IPS DF 6.9 (cell line): ENCODE data around the gene USP17L13.
"Not testable (repeated sequence)": the region's sequence is repeated elsewhere in the genome, so short reads cannot be mapped to it uniquely, and the experiment has no call there.

ENCODE experiments used
- DNase-seq: peaks from one replicate; pipeline ENCODE4 v3.0.0-alpha.2; 2013; ENCODE audit warnings: low read depth, low spot score
- H3K27ac ChIP-seq: one replicate; pipeline ENCODE4 v1.5.1; 2013; ENCODE audit warnings: low read length, control low read depth
- H3K27me3 ChIP-seq: 2 replicates; pipeline ENCODE4 v1.6.1; 2013; ENCODE audit warnings: mild to moderate bottlenecking, low read length; ENCODE audit not compliant: control insufficient read depth, insufficient read depth
- H3K36me3 ChIP-seq: 2 replicates; pipeline ENCODE4 v1.6.1; 2013; ENCODE audit warnings: low read length; ENCODE audit not compliant: control insufficient read depth, insufficient read depth
- H3K4me1 ChIP-seq: 2 replicates; pipeline ENCODE4 v1.6.1; 2013; ENCODE audit warnings: low read length; ENCODE audit not compliant: control insufficient read depth, insufficient read depth
- H3K4me3 ChIP-seq: 2 replicates; pipeline ENCODE4 v1.5.1; 2013; ENCODE audit warnings: mild to moderate bottlenecking, low read length
- H3K9me3 ChIP-seq: 2 replicates; pipeline ENCODE4 v1.6.1; 2013; ENCODE audit warnings: low read length, inconsistent platforms; ENCODE audit not compliant: control insufficient read depth, insufficient read depth
- WGBS: extraction: QIAGEN DNeasy Blood & Tissue Kit; methylation state at CpG from one replicate; pipeline ENCODE4 v1.1.7; 2013; ENCODE audit warnings: mixed read lengths, missing lambda C conversion rate; ENCODE audit not compliant: insufficient read length, insufficient coverage; 5-methylcytosine and 5-hydroxymethylcytosine counted together

USP17L13 gene, protein sequence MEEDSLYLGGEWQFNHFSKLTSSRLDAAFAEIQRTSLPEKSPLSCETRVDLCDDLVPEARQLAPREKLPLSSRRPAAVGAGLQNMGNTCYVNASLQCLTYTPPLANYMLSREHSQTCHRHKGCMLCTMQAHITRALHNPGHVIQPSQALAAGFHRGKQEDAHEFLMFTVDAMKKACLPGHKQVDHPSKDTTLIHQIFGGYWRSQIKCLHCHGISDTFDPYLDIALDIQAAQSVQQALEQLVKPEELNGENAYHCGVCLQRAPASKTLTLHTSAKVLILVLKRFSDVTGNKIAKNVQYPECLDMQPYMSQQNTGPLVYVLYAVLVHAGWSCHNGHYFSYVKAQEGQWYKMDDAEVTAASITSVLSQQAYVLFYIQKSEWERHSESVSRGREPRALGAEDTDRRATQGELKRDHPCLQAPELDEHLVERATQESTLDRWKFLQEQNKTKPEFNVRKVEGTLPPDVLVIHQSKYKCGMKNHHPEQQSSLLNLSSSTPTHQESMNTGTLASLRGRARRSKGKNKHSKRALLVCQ

DNA sequence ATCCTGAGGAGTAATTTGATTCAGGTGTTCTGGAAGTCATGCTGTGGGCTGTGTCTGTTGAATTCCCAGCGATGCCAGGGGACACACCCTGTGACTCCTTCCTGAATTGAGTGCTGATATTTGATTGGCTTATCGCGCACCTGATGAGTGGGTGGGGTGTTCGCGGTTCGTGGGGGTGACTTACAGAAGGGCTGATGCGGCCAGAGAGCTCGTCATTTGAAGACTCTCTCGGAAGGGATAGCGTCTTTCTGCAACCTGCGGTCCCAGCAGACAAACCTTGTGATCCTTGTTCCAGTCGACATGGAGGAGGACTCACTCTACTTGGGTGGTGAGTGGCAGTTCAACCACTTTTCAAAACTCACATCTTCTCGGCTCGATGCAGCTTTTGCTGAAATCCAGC, at the start of gene USP17L13:
USP17L13 (plus strand) TSS at position 301 of the 400 bp plus-strand sequence; CDS start at position 301, 0 bp downstream.
- H3K27ac ChIP-seq, result not testable (repeated sequence)

DNA sequence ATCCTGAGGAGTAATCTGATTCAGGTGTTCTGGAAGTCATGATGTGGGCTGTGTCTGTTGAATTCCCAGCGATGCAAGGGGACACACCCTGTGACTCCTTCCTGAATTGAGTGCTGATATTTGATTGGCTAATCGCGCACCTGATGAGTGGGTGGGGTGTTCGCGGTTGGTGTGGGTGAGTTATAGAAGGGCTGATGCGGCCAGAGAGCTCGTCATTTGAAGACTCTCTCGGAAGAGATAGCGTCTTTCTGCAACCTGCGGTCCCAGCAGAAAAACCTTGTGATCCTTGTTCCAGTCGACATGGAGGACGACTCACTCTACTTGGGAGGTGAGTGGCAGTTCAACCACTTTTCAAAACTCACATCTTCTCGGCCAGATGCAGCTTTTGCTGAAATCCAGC, 14.3 kb upstream of the USP17L13 start, which contains the start of gene USP17L10:
USP17L10 (plus strand) TSS at position 301 of the 400 bp plus-strand sequence; CDS start at position 301, 0 bp downstream.
- not testable (repeated sequence) for H3K27me3 ChIP-seq, DNase-seq, H3K4me3 ChIP-seq, H3K9me3 ChIP-seq, H3K27ac ChIP-seq, H3K36me3 ChIP-seq, H3K4me1 ChIP-seq
- WGBS, result no CpG with 5 or more reads among the region's 13 CpGs

More for the DNA sequence above, at the start of gene USP17L13:
- H3K36me3 ChIP-seq, H3K27me3 ChIP-seq, H3K9me3 ChIP-seq, H3K4me3 ChIP-seq, H3K4me1 ChIP-seq, DNase-seq: not testable (repeated sequence)
- WGBS, result no CpG with 5 or more reads among the region's 14 CpGs

DNA sequence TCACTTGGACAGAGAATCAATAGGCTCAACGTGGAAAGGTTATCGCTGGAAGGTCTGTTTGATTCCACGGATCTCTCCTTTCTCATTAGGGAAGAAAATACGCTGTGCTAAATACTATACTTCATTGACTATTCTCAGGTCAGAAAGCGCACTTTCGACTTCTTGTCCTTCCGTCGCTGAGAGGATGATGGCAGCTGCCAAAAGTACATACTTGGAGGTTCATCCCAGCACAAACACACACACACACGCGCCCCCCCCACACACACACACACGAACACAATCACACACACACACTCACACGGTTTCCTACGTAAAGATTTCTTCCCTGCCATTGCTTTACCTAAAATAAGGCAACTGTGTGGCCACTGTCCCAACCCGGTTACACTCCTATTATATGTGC, 10.0 kb upstream of the USP17L13 start:
- not testable (repeated sequence) for H3K9me3 ChIP-seq, H3K27ac ChIP-seq, DNase-seq, H3K4me3 ChIP-seq, H3K27me3 ChIP-seq, H3K4me1 ChIP-seq, H3K36me3 ChIP-seq
- no CpG with 5 or more reads among the region's 14 CpGs for WGBS

DNA sequence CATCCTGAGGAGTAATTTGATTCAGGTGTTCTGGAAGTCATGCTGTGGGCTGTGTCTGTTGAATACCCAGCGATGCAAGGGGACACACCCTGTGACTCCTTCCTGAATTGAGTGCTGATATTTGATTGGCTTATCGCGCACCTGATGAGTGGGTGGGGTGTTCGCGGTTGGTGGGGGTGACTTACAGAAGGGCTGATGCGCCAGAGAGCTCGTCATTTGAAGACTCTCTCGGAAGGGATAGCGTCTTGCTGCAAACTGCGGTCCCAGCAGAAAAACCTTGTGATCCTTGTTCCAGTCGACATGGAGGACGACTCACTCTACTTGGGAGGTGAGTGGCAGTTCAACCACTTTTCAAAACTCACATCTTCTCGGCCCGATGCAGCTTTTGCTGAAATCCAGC, 9.6 kb upstream of the USP17L13 start, which contains the start of gene USP17L11:
USP17L11 (plus strand) TSS at position 301 of the 400 bp plus-strand sequence; CDS start at position 301, 0 bp downstream.
- DNase-seq, H3K4me3 ChIP-seq, H3K4me1 ChIP-seq, H3K9me3 ChIP-seq, H3K27ac ChIP-seq, H3K27me3 ChIP-seq, H3K36me3 ChIP-seq: not testable (repeated sequence)
- WGBS, result no CpG with 5 or more reads among the region's 14 CpGs

DNA sequence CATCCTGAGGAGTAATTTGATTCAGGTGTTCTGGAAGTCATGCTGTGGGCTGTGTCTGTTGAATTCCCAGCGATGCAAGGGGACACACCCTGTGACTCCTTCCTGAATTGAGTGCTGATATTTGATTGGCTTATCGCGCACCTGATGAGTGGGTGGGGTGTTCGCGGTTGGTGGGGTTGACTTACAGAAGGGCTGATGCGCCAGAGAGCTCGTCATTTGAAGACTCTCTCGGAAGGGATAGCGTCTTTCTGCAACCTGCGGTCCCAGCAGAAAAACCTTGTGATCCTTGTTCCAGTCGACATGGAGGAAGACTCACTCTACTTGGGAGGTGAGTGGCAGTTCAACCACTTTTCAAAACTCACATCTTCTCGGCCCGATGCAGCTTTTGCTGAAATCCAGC, 4.8 kb upstream of the USP17L13 start, which contains the start of gene USP17L12:
USP17L12 (plus strand) TSS at position 301 of the 400 bp plus-strand sequence; CDS start at position 301, 0 bp downstream.
- WGBS, result no CpG with 5 or more reads among the region's 13 CpGs
- not testable (repeated sequence) for H3K9me3 ChIP-seq, H3K27ac ChIP-seq, H3K4me3 ChIP-seq, H3K4me1 ChIP-seq, H3K27me3 ChIP-seq, DNase-seq, H3K36me3 ChIP-seq

DNA sequence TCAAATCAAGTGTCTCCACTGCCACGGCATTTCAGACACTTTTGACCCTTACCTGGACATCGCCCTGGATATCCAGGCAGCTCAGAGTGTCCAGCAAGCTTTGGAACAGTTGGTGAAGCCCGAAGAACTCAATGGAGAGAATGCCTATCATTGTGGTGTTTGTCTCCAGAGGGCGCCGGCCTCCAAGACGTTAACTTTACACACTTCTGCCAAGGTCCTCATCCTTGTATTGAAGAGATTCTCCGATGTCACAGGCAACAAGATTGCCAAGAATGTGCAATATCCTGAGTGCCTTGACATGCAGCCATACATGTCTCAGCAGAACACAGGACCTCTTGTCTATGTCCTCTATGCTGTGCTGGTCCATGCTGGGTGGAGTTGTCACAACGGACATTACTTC, 5.6 kb downstream of the USP17L13 start:
- not testable (repeated sequence) for DNase-seq, H3K27ac ChIP-seq, H3K9me3 ChIP-seq, H3K27me3 ChIP-seq, H3K4me1 ChIP-seq, H3K36me3 ChIP-seq, H3K4me3 ChIP-seq
- no CpG with 5 or more reads among the region's 8 CpGs for WGBS

DNA sequence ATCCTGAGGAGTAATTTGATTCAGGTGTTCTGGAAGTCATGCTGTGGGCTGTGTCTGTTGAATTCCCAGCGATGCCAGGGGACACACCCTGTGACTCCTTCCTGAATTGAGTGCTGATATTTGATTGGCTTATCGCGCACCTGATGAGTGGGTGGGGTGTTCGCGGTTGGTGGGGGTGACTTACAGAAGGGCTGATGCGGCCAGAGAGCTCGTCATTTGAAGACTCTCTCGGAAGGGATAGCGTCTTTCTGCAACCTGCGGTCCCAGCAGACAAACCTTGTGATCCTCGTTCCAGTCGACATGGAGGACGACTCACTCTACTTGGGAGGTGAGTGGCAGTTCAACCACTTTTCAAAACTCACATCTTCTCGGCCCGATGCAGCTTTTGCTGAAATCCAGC, 9.4 kb downstream of the USP17L13 start, which contains the start of gene USP17L15:
USP17L15 (plus strand) TSS at position 301 of the 400 bp plus-strand sequence; CDS start at position 301, 0 bp downstream.
- not testable (repeated sequence) for H3K9me3 ChIP-seq, H3K4me3 ChIP-seq, DNase-seq, H3K4me1 ChIP-seq, H3K27ac ChIP-seq, H3K36me3 ChIP-seq, H3K27me3 ChIP-seq
- WGBS, result no CpG with 5 or more reads among the region's 15 CpGs

DNA sequence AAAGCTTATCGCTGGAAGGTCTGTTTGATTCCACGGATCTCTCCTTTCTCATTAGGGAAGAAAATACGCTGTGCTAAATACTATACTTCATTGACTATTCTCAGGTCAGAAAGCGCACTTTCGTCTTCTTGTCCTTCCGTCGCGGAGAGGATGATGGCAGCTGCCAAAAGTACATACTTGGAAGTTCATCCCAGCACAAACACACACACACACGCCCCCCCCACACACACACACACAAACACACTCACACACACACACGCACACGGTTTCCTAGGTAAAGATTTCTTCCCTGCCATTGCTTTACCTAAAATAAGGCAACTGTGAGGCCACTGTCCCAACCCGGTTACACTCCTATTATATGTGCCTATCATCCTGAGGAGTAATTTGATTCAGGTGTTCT, 13.8 kb downstream of the USP17L13 start:
- not testable (repeated sequence) for H3K4me3 ChIP-seq, H3K9me3 ChIP-seq, H3K27ac ChIP-seq, H3K36me3 ChIP-seq, H3K4me1 ChIP-seq, H3K27me3 ChIP-seq, DNase-seq
- 100% methylated on average over 3 of the region's 12 CpGs for WGBS

DNA sequence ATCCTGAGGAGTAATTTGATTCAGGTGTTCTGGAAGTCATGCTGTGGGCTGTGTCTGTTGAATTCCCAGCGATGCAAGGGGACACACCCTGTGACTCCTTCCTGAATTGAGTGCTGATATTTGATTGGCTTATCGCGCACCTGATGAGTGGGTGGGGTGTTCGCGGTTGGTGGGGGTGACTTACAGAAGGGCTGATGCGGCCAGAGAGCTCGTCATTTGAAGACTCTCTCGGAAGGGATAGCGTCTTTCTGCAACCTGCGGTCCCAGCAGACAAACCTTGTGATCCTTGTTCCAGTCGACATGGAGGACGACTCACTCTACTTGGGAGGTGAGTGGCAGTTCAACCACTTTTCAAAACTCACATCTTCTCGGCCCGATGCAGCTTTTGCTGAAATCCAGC, 18.9 kb downstream of the USP17L13 start, which contains the start of gene USP17L17:
USP17L17 (plus strand) TSS at position 301 of the 400 bp plus-strand sequence; CDS start at position 301, 0 bp downstream.
- H3K27ac ChIP-seq, DNase-seq, H3K4me3 ChIP-seq, H3K4me1 ChIP-seq, H3K36me3 ChIP-seq, H3K9me3 ChIP-seq, H3K27me3 ChIP-seq: not testable (repeated sequence)
- WGBS, result no CpG with 5 or more reads among the region's 14 CpGs

DNA sequence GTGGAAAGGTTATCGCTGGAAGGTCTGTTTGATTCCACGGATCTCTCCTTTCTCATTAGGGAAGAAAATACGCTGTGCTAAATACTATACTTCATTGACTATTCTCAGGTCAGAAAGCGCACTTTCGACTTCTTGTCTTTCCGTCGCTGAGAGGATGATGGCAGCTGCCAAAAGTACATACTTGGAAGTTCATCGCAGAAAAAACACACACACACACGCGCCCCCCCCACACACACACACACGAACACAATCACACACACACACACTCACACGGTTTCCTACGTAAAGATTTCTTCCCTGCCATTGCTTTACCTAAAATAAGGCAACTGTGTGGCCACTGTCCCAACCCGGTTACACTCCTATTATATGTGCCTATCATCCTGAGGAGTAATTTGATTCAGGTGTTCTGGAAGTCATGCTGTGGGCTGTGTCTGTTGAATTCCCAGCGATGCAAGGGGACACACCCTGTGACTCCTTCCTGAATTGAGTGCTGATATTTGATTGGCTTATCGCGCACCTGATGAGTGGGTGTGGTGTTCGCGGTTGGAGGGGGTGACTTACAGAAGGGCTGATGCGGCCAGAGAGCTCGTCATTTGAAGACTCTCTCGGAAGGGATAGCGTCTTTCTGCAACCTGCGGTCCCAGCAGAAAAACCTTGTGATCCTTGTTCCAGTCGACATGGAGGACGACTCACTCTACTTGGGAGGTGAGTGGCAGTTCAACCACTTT, 23.4 kb downstream of the USP17L13 start, which contains the start of gene USP17L18:
USP17L18 (plus strand) TSS at position 678 of the 728 bp plus-strand sequence; CDS start at position 678, 0 bp downstream.
- not testable (repeated sequence) for H3K9me3 ChIP-seq, H3K4me1 ChIP-seq, H3K27me3 ChIP-seq, H3K27ac ChIP-seq, H3K36me3 ChIP-seq, DNase-seq, H3K4me3 ChIP-seq
- 100% methylated on average over 2 of the region's 26 CpGs for WGBS
